ENCODE data around the gene RELCH.

- no peak for TF ChIP-seq TAF1 (IDR thresholded peaks at IDR 0.05; ENCODE audit: borderline replicate concordance, low read depth, low read length)
- no peak for TF ChIP-seq POLR2AphosphoS5 (IDR thresholded peaks at IDR 0.05; ENCODE audit: low read depth, low read length)
- no peak for TF ChIP-seq POLR2A (IDR thresholded peaks at IDR 0.05; ENCODE audit: low read depth, low read length)
These were observed 77.9 kb downstream of the RELCH start for GRCh38 chr18:62264984-62265383.

Measured in GM12892 (cell line).